ENCODE measurements around the gene EGLN2.
"Not testable (repeated sequence)": the region's sequence is repeated elsewhere in the genome, so short reads cannot be mapped to it uniquely, and the experiment has no call there.

DNA sequence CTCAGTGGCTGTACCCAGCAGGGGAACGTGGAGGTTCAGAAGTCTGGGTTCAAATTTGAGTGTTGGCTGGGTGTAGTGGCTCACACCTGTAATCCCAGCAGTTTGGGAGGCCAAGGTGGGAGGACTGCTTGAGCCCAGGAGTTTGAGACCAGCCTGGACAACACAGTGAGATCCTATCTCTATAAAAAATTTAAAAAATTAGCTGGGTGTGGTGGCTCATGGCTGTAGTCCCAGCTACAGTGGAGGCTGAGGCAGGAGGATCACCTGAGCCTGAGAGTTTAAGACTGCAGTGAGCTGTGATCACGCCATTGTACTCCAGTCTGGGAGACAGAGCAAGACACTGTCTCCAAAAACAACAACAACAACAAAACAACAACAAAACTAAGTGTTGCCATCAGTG, 14.8 kb upstream of the EGLN2 start:
- not testable (repeated sequence) for TF ChIP-seq POLR2AphosphoS5, CTCF, POLR2A (IDR thresholded peaks at IDR 0.05)
